ENCODE data around the gene EID2B.

Gene EID2B

DNA sequence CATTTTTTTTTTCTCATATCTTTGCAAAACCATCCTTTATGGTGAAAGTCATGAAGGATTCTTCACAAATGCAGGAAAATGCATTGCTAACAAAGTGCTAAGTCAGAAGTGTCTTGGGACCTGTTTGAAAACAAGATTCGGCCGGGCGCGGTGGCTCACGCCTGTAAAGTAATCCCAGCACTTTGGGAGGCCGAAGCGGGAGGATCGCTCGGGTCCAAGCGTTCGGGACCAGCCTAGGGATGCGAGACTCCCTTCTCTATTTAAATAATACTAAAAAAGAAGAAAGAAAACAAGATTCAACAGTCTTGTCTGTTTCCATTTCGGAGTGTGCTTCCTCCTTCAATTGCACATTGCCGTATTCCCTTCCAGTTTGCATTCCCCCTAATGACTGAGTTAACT lies 819 bp downstream of the EID2B start:
- no peak for DNase-seq (ENCODE audit: low spot score)

- no peak for DNase-seq (ENCODE audit: low spot score)
These were observed 7.4 kb downstream of the EID2B start for GRCh38 chr19:39525205-39525604.

- DNase-seq (ENCODE audit: low spot score): no peak
These were observed 8.2 kb downstream of the EID2B start for GRCh38 chr19:39524495-39524894.

GRCh38 chr19:39520541-39521484 lies 11.8 kb downstream of the EID2B start:
- DNase-seq (ENCODE audit: low spot score): no peak

DNA sequence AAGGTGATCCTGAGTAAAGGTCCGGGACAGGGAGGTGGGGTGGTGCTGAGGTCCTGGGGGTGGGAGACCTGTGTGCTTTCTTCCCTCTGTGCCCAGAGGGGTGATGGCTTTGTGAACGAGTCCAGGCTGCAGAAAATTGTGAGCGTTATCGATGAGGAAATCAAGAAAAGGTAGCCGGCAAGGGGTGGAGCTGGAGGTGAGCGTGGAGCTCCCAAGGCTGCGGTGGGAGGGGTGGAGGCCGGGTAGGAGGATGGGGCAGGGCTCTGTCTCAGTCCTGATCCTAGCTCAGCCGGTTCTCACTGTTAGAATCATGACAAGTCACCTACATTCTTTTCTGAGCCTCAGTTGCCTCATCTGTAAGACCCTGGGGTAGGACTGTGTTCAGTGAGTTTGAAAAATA lies 13.7 kb downstream of the EID2B start:
- no peak for DNase-seq (ENCODE audit: low spot score)

DNA sequence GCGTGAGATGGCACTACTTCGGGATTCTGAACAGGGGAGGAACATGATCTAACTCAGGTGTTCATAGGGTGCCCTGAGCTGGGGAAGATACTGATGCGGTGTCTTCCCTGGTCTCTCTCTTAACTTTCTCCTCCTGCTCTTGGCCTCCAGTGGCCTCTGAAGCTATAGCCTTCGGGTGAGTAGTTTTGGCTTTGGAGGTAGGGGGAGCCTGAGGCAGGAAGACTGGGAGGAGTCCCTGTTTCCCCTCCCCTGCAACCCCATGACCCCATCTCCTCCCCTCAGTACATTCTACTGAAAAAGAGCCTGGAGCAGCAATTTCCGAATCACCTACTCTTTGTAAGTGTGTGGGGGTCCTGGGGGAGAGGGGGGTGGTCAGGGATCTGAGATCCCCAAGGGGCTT lies 14.2 kb downstream of the EID2B start:
- DNase-seq (ENCODE audit: low spot score): no peak

- no peak for DNase-seq (ENCODE audit: low spot score)
These were observed 15.2 kb downstream of the EID2B start for GRCh38 chr19:39517432-39517831.

DNA sequence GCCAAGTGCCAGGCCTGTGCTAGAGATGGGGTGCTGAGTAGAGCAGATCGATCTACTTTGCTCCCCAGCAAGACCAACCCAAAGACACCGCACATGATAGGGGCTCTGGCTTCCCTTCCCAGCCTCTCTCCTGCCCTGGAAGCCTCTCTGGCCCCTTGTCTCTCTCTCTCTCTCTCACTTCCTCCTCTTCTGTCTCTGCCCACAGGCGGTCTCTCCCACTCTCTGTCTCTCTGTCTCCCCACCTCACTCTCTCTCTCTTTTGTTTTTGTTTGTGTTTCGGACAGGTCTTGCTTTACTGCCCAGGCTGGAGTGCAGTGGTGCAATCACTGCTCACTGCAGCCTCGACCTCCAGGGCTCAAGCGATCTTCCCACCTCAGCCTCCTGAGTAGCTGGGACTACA lies 16.4 kb downstream of the EID2B start:
- DNase-seq (ENCODE audit: low spot score): no peak

DNA sequence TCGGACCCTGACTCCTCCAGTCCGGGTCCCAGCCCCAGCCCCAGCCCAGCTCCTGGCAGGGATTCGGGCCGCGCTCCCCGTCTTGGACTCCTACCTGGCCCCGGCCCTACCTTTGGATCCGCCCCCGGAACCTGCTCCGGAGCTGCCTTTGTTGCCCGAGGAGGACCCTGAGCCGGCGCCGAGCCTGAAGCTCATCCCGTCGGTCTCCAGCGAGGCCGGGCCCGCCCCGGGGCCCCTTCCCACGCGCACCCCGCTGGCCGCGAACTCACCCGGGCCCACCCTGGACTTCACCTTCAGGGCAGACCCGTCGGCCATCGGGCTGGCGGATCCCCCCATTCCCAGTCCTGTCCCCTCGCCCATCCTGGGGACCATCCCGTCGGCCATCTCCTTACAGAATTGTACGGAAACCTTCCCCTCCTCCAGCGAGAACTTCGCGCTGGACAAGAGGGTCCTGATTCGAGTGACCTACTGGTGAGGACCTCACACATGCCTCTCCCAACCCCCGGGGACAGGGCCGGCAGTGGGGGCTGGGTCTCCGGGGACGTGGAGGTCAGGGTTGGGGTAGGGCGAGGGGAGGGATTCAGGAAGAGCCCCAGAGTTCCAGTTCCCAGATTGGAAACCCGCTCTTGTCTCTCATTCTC lies 17.0 kb downstream of the EID2B start:
- DNase-seq (ENCODE audit: low spot score): no peak

DNA sequence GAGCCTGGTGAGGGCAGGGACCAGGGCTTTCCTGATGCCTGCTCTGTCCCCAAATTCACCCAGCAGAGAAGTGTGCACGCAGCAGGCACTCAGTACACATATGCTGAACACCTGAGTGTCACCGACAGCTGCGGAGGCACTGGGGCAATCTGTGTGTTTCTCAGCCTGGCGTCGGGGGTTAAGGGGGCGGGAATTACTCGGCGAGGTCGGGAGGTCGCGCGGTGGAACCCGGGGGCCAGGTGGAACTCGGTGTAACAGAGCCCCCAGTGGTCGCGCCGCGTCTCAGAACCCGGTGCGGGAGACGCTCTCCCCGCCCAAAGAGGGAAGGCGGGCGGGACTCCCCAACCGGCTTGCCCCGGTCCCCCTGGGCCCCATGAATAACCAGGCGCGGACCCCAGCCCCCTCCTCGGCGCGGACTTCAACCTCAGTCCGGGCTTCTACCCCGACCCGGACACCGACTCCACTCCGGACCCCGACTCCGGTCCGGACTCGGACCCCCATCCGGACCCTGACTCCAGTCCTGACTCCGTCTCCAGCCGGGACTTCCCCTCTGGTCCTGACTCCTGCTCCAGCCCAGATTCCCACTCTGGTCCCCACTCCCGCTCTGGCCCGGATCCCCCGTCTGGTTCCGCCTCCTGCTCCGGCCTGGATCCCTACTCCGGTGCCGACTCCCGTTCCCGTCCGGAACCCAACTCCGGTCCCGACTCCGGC lies 17.7 kb downstream of the EID2B start, which contains the start of gene SELENOV:
Gene SELENOV (plus strand): TSS at position 300 of the 711 bp plus-strand sequence. CDS start 74 bp downstream, at position 374.
- DNase-seq (ENCODE audit: low spot score): no peak

DNA sequence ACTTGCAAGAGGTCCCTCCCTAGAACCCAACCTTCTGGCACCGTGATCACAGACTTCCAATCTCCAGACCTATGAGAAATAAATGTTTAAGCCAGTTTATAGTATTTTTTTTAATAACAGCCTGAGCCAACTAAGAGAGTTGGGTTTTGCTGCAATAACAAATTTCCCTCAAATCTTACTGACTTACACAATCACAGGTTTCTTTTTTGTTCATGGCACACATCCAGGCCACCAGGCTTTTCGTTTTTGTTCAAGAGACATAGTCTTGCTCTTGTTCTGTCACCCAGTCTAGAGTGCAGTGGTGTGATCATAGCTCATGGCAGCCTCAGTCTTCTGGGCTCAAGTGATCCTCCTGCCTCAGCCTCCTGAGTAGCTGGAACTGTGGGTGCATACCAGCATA lies 19.7 kb downstream of the EID2B start:
- no peak for DNase-seq (ENCODE audit: low spot score)

GRCh38 chr19:39509233-39509632 lies 23.4 kb downstream of the EID2B start:
- DNase-seq (ENCODE audit: low spot score): no peak

GRCh38 chr19:39508629-39509028 lies 24.0 kb downstream of the EID2B start:
- no peak for DNase-seq (ENCODE audit: low spot score)

DNA sequence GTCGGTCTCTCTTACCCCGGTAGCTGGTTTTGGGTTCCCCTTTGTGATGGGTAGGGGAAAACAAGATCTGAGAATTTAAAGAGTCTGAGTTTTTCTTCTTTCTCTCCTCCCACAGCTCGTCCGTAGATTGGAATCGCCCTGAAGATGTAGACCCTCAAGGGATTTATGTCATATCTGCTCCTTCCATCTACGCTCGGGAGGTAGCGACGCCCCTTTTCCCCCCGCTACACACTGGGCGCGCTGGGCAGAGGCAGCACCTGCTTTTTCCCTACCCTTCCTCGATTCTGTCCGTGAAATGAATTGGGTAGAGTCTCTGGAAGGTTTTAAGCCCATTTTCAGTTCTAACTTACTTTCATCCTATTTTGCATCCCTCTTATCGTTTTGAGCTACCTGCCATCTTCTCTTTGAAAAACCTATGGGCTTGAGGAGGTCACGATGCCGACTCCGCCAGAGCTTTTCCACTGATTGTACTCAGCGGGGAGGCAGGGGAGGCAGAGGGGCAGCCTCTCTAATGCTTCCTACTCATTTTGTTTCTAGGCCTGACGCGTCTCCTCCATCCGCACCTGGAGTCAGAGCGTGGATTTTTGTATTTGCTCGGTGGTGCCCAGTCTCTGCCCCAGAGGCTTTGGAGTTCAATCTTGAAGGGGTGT lies 24.8 kb downstream of the EID2B start:
- no peak for DNase-seq (ENCODE audit: low spot score)

- DNase-seq (ENCODE audit: low spot score): peak; percentile 74
These were observed 25.5 kb downstream of the EID2B start for GRCh38 chr19:39506944-39507714.

DNA sequence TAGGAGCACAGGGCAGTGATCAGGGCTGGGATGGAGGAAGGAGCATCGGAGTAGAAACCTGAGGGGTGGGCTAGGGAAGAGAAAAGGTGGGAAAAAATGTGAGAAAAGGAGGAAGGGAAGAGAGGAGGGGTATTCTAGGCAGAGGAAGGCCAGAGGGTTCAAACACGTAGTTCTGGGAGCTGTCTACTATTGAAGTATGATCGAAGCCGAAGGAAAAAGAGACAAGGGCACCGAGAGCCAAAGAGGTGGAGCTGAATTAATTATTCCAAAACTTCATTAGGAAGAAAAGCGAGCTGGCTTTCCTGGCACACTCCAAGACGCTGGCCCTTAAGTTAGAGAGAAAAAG lies 26.1 kb downstream of the EID2B start:
- DNase-seq (ENCODE audit: low spot score): no peak

DNA sequence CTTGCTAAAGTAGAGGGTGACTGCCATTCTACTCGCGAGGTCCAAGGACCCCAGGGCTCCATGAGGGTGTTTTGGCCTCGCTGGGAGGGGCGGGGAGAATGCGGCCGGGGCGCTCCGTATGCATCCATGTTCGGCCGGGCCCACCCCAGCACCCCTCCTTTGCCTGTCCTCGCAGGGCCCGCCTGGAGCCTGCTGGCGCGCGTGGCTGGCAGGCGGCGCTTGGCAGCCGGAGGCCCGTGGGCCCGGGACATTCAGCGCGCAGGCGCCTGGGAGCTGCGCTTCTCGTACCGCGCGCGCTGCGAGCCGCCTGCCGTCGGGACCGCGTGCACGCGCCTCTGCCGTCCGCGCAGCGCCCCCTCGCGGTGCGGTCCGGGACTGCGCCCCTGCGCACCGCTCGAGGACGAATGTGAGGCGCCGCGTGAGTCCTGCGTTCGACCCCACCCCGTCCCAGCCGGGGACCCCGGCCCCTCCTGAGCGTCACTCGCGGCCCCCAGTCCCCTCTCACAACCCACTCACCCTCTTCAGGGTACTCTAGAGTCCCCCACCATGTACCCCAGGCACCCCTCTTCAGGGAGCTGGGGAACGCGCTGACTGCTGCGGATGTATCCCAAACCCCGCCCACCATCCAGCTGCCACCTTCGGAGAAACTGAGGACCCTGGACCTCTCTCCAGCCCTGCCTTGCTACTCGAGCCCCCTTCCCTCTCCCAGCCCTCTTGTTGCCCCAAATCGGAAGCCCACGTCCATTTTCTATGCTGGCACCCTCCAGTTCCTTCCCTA lies 29.8 kb downstream of the EID2B start:
- peak; percentile 86 for DNase-seq (ENCODE audit: low spot score)

- no peak for DNase-seq (ENCODE audit: low spot score)
These were observed 31.3 kb downstream of the EID2B start for GRCh38 chr19:39501340-39501739.

DNA sequence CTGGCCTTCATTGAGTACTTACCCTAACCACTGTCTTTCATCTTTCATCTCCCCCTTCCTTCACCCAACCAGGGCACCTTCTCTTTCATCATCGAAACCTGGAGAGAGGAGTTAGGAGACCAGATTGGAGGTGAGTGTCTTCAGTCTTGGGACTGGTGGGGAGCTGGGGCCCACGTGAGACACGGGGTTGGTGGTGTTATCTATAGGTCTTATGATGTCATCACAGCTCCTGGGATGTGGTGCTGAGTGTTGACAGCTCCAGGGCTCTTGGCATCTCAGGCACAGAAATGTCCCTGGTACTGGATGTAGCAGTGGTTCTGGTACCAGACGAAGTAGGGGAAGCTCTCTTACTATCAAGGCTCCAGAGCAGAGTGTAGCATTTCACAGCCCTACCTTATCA lies 32.1 kb downstream of the EID2B start:
- DNase-seq (ENCODE audit: low spot score): no peak

DNA sequence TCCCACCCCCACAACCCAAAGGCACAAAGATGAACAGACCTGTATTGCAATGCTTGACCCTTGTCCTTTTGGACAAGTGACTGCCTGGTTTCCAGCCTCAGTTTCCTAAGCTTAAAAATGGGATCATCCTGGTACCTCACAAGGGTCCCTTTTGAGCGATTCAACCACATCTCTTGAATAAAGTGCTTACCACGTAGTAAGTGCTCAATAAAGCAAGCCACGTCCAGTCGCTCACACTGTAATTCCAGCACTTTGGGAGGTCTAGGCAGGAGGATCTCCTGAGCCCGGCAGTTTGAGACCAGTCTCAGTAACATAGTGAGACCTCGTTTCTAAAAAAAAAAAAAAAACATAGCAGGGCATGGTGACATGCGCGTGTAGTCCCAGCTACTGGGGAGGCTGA lies 32.7 kb downstream of the EID2B start:
- no peak for DNase-seq (ENCODE audit: low spot score)
